HG03521 (cell line): ENCODE data around the gene THBS3.
A peak's percentile ranks its signal among the peaks of the same experiment; 100 is the strongest.
"Not testable (repeated sequence)": the region's sequence is repeated elsewhere in the genome, so short reads cannot be mapped to it uniquely, and the experiment has no call there.

Experiments used
- ATAC-seq: cut with Tn5 transposase; IDR thresholded peaks from one replicate; pipeline ENCODE4 v1.9.1; 2021; ENCODE audit warnings: mild to moderate bottlenecking, moderate library complexity; ENCODE audit not compliant: unreplicated experiment

The THBS3 gene

DNA sequence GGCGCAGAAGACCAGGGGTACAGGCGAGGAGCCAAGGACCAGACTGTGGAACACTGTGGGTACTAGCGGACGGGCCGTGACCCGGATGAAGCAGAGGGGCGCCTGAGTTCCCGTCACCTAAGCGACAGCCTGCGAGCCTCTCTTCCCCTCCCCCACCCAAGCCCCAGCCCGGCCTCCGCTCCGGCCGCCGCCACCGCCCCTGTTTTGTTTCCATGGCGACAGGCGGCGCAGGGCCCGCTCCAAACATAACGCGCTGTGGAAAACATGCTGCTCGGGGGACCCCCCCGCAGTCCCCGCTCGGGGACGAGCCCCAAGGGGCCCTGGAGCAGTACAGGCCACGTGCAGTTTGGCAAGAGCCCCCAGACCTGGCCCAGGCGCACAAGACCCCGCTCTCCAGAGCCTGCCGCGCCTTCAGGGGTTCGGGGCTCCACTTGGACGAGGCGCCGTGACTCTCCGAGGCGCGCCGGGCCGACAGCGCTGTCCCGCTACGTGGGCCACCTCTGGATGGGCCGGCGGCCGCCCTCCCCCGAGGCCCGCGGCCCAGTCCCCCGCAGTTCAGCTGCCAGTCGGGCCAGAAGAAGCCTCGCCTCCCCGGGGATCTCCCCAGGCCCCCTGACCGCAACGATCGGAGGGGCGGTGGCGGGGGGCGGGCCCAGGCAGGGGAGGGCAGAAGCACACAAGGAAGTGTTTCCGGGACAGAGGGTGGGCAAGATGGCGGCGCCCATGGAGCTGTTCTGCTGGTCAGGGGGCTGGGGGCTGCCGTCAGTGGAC, 1.0 kb upstream of the THBS3 start, which contains the start of gene MTX1:
TSS of gene MTX1 (plus strand) at position 155 of the 771 bp plus-strand sequence. CDS start at position 265, 110 bp downstream.
- peak; percentile 69 for ATAC-seq

DNA sequence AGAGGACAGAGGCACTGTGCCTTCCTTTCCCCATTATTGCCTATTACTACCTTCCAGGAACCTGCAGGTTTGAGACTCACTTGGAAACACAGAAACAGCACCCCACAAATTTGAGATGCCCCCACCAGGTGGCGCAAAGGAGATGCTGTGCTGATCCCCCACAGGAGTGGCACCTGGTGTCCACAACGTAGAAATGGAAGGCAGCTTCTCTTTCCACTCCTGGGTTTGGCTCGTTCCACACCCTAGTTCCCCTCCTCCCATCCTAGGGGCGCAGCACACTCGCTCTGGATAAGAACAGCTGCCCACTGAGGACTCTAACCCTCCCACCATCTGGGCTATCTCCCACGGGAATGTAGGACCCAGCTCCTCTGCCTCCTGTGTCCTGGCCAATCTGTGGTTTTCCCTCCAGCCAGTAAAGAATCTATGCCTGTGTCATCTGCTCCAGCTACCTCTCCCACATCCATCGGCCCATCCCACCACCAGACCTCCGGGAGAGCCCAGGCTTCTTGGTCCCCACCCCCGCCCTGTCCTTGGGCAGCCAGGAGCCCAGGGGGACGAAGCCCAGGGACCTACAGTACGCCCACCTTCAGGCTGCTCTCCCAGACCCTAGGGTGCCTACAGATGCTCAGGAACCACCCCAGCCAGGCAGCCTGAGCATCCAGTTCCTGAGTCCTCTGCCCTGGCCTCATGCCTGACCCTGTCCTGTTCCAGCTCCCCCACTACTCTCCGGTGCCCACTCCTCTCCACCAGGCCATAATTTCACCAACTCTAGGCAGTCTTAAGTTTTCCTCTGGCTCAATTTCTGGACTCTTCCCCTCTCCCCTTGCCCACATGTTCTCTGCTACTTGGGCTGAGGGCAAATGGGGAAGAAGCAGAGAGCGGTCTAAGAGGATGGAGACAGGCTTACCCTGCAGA, 549 bp downstream of the THBS3 start:
- ATAC-seq: no peak

DNA sequence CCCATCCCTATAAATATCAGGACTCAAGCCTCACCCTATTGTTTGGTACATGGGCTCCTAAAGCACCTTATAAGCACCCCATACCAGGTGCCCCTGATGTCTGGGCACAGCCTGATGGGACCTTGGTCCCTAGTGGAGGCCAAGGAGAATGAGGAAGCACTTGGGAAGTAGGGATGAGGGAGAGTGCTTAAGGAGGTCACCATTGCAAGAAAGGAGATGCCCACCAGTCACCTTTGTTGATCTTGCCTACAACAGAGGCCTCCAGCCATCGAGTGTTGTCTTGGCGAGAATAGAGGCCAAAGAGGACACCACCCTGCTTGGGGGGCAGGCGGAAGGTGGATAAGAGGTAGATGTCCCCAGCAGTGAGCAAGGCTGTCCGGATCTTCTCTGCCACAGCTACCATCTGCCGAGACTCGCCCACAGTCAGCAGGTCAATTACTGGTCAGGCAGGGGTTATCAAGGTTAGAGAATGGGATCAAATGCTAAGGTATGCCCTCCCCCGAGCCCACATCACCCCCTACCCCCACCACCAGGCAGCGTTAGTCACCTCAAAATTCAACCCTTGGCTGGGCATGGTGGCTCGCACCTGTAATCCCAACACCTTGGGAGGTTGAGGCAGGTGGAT, 1.6 kb downstream of the THBS3 start:
- ATAC-seq: no peak

DNA sequence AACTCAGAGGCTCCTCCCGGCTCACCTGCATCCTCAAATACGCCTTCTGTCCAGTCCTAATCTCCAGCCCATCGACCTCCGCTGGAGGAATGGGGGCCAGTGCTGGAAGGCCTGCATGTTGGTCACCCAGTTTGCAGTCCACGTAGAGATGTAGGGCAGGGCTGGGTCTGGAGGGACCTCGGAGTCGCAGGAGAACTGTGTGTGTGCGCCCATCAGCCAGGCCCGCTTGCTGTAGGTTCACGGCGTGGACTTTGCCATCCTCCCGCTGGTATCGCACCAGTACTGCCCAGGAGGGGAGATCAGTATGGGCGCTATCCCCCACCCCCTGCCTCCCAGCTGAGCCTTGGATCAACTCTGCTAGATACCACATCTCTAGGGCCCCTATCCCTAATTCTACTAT, 2.7 kb downstream of the THBS3 start:
- ATAC-seq: no peak

DNA sequence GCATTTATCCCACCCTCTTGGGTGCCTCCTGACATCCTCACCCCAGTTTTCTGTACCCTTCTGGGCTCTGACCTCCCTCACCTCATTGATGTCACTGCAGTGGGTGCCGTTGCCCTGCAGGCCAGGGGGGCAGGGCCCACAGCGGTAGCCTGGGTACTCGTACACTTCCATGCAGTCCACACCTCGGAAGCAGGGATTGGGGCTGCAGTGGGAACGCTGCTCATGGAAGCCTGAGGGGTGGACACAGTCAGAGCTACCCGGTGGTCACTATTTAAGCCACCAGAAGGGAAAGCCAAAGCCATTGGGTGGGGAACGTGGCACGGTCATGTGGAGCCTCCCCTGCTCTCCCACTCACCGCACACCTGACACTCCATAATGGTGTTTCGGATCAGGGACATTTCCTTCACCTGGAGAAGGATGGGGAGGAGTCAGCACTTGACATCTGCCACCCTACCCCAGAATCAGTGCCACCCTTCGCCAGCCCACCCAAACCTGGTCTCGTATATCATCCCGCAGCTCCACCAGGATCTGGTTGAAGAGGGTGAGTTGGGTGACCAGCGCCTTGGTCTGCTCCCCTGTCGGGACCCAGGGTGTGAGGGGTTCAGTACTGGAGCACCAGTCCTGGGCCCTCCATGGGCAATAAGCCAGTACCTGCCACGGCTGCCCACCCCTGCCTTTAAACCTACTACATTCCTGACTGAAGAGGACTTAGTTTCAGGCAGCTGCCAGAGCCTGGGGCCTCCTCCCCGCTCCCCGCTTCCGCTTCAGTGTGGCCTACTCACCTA, 4.8 kb downstream of the THBS3 start:
- ATAC-seq: no peak

DNA sequence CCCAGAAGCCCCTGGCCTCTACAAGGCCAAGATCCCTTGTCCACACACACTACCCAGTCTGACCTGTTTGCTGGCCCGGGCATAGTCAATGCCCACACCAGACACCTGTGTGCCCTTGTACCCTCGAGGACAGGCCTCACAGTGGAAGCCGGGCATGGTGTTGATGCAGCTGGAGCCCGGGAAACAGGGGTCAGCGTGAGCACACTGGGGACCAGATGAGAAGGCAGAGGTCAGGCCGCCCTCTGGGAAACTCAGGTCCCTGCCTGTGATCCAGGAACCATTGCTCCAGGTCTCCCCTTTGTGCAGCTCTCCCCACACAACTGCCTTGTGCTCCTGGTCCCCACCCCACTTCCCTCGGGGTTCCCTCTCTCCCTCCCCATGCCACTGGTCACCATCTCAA, 5.5 kb downstream of the THBS3 start:
- ATAC-seq: no peak

DNA sequence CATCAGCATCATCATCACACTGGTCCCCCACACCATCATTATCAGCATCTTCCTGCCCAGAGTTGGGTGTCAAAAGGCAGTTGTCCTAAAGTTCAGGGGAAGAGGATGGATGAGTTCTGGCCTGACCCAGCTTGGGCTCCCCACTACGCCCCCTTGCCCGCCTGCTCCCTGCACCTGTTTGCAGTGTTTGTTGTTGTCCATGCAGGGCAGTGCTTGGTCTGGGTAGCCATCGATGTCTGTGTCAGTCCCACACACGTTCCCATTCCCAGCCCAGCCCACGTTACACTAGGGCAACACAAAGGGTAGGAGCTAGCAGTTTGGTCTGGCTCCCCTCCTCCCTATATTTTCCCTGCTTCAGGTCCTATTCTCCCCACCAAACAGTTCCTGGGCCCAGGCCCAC, 6.8 kb downstream of the THBS3 start:
- ATAC-seq: no peak

DNA sequence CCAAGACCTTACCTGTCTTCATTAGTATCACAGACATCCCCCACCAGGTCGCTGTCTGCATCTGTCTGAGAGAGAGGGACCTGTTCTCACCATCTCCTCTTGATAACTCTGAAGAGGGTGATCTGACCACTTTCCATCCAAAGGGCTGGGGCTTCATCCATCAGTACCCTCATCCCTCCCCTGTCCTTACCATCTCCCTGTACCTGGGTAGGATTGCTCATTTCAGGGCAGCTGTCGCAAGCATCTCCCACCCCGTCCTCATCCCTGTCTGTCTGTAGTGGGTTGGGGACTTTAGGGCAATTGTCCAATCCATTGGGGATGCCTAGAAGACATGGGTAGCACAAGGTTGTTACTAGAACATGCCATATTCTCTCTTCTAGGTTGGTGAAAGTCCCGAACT, 7.9 kb downstream of the THBS3 start:
- no peak for ATAC-seq

DNA sequence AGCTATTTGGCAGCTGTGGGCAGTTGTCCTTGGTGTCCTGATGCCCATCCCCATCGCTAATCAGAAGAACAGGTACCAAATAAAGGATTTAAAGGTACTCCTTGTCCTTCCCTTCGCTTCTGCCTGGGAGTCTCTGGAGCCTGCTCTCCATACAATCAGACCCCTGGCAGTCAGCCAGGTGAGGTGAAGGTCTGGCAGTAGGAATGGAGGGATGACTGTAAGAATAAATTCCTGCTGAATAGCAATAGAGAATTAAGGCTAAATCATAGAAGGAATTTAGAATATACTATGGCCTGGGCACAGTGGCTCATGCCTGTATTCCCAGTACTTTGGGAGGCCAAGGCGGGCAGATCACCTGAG, 9.2 kb downstream of the THBS3 start:
- ATAC-seq: no peak

DNA sequence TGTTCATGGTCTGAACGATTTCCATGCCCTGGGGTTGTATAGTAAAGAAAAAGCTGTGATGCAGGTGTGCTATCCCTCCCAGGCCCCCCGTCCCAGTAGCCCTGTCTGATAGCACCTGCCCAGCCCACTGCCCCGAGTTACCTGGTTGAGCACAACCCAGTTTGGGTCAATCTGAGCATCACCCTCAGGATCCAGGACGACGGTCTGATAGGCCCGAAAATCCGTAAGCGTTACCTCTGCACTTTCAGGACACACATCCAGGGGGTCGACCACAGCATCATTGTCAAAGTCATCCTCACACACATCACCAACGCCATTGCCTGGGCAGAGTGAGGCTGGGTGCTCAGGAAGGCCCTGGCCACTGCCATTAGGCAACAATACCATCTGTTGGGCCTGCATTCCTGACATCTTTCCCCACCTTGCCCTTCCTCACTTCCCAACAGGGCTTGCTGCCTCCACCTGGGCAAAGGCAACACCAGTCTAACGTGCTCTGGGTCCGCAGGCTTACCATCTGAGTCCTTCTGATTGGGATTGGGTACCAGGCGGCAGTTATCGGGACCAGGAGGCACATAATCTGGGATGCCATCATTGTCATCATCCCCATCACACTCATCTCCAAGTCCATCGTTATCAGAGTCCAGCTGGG, 9.7 kb downstream of the THBS3 start:
- ATAC-seq: no peak

DNA sequence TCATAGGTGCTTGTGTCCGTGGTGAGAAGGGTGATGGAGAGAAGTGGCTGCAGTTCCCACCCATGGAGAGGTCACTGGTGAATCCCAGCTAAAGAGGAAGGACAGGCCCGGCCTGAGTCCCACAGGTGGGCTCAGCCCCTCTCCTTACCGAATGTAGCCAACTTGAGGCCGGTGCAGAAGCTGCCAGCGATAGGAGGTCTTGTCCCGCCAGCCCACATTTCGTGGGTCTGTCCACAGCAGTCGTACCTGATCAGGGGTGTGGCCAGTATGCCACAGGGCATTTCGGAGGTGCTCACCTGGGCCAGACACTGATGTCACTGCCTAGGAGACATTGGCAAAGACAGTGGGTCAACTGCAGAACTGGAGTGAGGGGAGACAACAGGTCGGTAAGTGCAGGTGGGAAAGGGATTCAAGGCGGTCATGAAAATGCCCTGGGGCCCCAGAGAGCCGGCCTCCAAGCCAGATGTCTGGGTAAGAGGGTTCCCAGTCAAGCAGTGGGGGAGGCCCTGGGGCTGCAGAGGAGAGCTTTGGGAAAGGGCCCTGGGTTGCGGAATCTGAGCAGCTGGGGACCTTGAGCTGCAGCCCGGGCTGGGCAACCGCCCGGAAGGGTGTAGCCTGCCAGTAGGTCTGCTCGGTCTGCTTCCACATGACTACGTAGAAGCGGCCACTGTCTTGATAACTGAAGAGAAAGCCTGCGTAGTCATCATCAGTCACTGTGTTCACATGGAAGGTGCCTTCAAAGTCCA, 10.6 kb downstream of the THBS3 start:
- no peak for ATAC-seq

DNA sequence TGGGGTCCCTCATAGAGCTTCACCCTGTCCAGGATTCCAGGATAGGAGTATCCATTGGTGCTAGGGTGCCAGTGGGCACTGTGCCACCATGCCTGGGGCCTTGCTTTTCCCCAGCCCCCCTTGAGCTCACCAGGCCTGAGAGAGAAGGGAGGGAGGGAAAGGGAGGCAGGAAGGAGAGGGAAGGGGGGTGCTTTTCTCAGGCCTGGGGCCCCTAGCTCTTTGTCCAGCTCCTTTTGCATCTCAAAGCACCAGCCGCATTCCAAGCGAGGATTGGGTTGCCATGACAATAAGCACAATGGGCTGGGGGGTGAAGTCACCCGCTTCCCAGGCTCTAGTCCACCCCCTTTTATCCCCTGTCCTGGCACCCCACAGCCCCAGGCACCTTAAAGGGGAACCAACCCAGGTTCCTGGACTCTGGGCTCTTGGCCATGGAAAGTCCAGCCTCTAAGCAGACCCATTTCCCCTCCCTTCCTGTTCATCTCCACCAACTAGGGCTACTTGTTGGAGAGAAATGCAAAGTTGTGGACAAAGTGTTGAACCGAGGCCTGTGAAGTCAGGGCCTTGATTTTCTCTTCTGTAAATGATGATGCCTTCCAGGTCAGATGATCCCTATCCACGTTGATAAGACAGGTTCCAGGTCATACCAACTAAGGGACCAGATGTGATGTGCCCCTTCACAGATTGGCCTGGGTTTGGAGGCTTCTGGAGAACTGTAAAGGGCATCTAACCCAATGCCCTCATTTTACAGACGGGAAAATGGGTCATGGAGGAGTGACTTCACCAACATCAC, 11.4 kb downstream of the THBS3 start:
- ATAC-seq: no peak

DNA sequence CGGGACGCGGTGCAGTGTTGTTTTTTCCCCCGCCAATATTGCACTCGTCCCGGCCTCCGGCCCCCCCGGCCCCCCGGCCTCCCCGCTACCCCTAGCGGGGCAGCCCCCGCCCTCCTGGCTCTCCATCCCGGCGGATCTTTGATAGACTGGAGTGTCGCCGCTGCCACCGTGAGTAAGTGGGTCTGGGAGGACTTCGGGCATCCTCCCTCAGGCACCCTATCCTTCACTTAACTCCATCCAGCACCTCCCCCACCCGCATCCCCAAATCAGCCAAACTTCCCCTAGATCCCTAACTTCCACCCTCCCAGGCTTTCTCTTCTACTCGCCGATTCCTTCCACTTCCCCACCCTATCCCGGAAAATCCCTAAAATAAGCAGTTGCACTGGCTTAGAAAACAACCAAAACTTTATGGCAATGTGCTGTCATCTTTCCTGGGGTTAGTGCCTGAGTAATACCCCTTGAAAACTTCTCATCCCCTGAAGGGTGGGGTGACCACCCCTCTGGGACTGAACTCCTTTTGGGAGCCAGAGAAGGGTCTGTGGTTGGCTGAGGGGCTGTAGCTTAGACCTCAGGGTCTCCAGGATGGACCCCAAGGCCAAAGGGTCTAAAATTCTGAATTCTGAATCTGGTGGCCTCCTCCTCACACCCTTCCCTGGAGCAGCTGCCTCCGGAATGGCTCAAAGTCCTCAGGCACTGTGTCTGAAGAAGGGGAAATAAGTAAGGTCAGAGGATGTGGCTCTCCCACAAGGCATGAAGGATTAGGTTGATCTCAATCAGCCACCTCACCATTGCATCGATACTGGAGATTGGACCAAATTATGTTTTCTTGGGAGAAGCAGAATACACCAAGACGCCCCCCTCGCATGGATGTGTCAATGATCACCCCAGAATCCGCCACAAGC, 12.2 kb downstream of the THBS3 start:
- no peak for ATAC-seq

DNA sequence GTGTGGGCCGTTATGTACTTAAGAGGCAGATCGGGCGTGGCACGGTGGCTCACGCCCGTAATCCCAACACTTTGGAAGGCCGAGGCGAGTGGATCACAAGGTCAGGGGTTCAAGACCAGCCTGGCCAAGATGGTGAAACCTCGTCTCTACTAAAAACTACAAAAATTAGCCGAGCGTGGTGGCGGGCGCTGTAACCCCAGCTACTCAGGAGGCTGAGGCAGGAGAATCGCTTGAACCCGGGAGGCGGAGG, 13.8 kb downstream of the THBS3 start:
- not testable (repeated sequence) for ATAC-seq

DNA sequence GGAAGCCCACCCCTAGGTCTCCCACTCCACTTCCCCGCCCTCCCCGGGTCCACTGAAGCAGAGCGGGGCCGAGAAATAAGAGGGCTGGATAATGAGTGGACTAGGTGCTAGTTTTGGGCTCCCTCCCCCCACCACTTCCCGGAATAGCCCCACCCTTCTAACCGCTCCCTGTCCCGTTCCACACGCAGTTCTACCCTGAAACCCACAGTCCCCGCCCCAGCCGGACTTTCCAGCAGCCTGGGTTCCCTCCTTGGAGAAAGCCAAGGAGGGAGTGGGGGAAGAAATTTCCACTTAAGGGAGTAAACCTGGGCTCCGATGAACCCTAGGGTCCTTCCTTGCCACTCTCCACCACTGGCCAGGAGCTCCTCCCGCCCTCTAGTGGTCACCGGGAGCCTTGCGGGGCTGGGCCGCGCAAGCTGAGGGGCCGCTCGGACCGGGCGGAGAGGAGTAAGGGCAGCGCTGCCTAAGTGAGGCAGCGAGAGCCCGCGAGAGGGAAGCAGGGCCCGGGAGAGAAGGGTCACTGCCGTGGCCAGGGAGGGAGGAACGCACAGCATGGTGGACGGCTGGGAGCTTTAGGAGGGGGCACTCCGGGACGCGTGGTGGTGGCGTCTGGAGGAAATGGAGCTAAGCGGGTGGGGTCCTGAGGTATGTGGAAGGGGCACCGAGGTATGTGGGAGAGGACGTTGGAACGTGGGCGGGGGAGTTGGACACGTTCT, 14.3 kb downstream of the THBS3 start:
- ATAC-seq: peak; percentile 56

DNA sequence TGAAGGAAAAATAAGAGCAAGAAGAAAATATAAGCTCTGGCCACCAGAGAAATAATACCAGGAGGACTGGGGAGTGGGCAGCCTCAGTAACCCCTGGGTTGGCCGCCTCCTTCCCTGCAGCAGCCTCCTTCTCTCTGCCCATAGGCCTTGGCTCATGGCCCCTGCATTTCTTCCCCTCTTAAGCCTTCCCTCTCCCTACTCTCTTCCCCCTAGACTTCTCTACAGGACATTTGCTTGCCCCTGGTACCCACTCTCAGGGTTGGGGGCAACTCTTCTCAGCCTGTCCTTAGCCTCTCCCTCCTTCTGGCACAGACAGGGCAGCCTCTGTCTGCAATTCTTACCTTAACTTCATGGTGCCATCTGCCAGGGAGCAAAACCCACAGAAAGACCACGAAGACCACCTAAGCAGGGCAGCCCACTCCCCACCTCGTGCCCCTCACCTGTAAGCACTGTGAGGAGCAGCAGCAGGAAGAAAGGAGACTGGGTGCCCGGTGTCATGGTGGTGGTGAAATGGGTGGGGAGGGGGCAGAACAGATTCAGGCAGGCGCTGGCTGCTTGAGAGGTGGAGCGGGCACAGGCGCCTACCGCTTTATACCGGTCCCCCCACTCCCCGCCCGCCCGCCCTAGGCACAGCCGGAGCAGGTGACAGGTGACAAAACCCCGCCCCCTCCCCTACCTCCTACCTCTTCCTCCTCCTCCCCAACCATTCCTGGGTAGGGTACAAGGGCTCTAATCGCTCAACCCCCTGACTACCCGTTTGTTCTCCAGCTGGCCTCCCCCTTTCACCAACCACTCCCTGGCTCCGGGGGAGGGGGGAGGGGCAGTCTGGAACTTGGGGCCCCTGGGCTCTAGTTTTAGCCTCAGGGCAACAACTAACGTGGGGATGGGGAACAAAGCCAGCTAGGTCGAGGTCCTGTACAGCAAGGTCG, 15.1 kb downstream of the THBS3 start:
- ATAC-seq: no peak
